SK-N-MC (cell line): ENCODE measurements around the gene PLA2R1.

Experiments
- EZH2 ChIP-seq: fragments of 200-600 bp; sonication (generic); IDR thresholded peaks from one replicate; pipeline ENCODE4 v1.6.1; 2017; ENCODE audit warnings: antibody characterized with exemption
- POLR2AphosphoS5 ChIP-seq: IDR thresholded peaks from 2 replicates; pipeline ENCODE4 v1.6.1; 2012; ENCODE audit warnings: mild to moderate bottlenecking, low read depth, low read length, borderline replicate concordance

DNA sequence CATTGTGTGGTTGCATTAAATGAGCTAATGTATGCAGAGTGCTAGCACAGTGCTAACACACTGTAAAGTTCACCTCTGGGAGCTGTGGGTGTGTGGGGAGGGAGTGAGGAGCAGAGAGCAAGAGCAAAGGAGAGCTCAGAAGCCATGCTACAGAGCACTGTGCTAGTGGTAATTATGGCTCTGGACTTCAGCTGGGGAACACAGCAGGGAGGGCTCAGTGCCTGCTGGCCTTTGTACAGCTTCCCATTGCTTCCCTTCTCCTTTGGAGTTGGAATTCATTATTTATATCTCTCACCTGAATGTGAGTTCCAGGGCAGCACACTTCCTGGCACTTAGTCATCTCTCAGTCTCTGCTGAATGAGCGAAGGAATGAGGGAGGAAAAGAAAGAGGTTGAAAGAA, 2.5 kb upstream of the PLA2R1 start:
- no peak for TF ChIP-seq EZH2
- TF ChIP-seq POLR2AphosphoS5, result no peak
